Fibroblast of skin of abdomen (primary cell): ENCODE results near the gene ETV6.

Experiments used
- DNase-seq: peaks from one replicate; pipeline ENCODE4 v3.0.0-alpha.2; 2013

The ETV6 gene

DNA sequence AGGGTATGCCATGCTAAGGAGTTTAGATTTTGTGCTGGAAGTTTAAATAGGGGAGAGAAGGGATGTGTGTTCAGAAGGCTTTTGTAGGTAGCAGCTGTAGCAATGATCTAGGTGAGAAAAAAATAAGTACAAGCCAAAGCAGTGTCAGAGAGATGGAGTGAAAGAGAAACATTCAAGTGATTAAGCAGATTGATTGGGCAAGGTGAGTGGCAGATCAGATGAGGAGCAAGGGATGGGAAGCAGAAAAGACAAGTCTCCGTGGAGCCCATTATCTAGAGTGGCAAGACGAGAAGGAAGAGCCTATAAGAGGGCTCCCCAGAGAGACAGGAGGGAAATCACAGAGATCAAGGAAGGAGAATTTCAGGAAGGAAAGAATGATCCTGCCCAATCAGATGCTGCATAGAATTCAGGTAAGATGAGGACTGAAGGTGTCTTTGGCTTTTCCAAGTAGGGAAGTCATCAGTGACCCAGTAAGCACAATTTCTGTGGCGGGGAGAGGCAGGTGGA, 133.5 kb downstream of the ETV6 start:
- DNase-seq, result no peak

DNA sequence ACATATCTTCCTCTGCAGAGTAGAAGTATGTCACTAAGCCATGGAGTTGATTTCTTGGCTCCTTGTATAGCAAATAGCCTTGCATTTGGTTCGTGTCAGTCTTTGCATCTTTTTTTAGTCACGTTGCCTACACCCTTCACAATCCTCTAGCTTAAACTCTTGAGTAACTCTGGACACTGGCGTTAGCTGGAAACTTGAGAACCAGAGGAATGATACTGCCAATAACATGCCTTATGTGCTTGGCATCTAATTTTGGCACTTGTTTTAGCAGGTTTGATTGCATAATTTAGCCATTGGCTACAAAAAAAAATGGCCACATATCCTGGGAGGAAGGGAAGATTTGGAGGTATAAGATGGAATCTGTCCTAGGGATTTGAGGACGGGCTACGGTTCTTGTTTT, 136.2 kb downstream of the ETV6 start:
- DNase-seq, result no peak

DNA sequence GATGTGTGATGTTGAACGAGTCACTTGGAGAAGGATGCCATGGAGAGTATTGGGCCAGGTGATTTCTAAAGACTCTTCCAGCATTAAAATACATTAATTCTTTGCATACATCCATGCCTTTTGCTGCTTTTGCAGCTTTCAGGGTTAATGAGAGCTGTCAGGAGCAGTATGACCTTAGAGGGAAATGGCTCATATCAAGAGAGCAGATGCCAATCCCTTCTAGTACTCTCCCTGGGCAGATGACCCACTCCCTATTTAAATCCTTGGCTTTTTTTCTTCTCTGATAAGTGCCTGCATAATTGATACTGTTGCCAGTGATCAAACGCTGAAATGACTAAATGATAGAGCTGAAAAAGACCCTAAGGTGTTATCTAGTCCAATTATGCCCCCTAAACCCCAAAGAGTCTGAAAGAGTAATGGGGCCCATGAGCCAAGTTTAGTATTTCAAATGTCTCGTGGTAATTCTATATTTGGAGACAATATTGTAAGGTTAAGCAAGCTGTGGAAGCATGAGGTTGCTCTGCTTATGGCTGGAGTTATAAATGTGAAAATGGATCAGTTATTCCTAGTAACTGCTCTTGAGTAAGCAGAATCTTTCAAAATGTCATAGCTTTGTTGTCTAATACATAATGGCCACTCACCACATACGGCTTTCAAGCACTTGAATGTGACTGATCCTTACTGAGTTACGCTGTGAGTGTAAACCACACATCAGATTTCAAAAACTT, 137.3 kb downstream of the ETV6 start:
- DNase-seq, result no peak

DNA sequence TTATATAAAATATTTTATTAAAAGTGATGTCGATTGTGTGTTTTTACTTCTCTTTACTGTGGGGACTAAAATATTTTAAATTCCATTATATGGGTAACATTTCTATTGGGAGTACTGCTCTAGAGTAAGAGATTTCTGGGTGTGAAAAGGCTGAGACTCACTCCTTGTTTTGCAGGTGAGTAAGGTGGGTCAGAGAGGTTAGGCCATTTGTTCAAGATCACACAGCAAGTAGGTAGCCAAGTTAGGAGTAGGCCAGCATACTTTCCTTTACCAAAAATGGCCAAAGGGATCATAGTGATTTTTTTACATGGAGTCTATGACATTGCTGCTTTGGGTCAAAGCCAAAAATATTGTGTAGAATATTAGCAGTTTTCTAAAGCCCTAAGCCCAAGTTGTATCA, 138.0 kb downstream of the ETV6 start:
- DNase-seq, result no peak

DNA sequence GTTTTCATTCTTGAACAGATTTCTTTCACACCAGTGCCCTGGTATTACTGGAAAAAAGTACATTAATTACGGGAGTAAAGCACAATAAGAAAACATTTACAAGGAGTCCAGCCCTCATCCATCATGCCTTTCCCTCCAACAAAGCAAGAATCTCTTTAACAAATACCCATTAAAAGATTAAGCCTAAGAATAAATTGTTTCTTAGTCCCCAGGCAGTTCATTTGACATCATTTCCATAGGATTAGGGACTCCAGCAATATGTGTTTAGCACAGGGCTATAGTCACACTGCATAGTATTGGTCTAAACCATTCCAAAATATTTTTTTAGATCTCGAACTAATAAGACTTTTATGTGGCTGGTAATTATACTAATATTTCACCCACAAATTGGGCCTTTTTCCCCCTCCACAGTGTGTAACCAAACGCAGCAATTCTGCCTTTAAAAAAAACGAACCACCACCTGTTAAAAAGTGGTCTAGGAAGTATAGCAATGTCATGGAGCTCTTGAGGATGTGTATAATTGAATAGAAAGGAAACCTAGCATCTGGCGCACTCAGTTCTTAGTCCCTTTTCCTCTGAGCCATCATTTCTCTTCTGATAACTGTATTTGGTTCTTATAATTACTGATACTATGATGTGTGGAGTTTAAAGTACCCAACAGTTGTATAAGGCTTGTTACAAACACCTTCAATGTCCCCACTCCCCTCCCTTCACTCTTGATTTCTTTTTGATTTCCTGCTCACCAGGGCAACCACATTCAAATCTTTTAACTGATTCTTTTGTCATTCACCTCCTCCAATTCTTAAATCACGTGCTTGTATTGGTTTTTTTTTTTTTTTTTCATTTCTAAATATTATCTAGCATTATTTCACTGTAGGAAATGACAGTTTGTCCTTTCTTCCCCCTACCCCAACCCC, 138.7 kb downstream of the ETV6 start:
- no peak for DNase-seq

DNA sequence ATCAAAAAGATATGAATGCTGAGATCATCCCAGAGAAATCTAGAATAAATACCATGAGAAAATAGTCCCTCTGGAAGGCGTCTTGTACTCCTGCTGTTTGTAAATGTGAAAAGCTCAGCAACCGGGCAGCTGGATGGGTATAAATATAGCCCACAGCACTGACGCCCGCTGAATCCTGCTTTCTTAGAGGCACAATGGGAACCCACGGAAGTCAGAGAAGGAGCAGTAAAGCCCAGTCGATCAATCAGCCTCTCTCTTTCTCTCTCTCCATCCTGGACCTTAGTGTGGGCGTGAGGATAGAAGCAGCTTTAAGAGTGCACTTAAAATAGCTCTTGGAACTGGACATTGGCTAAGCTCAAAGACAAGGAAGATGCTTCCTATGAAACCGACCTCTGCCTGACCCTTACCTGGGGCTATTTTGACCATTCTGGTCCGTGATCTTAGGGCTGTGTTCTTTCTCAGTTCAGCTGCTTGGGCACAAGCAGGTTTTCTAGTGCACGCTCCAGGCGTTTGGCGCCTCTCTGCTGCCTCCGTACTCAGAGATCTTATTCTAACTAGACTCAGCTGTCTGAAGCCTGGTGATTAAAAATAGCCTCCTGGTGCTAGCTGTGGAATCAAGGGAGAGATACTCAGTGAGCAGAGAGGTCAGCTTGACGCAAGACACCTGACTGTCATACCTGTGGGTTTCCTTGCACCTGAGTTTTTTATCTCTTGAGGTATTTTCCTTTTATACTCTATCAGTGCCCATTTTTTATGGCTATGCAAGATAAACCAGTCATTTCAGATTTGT, 144.6 kb downstream of the ETV6 start:
- DNase-seq, result no peak

DNA sequence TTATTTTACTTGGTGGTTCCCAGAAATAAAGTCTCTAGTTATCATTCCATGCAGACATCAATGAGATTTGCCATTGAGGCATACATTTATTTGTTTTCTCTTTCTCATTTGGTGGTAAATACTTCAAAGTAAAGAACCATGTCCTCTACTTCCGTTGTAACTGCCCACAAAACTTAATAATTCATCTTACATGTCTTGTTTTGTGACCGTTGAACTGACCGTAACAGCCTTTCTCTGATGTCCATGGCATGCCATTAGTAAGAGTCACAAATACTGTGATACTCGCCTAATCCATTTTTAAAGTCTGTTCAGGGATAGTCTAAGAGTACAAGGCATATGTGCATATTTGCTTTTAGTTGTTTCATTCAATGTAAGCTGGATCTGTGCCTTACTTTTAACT, 145.3 kb downstream of the ETV6 start:
- no peak for DNase-seq

DNA sequence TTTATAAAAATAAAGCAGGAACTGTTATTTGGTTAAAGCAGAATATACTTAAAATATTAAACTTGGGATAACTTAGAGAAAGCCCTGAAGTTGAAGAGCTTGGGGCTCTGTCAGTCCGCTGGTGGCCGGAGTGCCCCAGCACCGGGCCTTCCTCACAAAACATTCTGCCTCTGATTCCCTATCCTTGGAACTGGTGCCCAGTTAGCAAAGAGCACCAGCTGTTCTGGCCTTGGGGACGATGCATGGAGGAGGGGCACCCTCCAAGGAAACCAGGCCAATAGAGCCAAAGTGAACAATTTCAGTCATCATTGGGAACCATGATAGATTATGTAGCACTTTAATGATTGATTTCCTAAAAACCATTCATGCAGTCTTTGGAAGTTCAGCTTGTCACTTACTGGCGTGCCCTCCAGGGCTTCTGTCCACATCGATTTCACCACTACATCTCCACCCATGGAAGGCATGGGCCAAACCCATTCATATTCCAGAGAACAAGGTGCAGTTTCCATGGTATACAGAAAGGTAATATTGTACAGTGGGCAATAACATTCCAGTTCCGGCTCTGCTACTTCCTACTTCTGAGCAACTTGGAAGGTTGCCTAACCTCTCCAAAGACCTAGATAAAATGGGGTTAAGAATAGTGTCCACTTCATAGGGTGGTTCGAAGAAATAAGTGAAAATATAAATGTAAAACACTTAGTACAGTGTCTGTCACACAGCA, 145.9 kb downstream of the ETV6 start:
- no peak for DNase-seq

DNA sequence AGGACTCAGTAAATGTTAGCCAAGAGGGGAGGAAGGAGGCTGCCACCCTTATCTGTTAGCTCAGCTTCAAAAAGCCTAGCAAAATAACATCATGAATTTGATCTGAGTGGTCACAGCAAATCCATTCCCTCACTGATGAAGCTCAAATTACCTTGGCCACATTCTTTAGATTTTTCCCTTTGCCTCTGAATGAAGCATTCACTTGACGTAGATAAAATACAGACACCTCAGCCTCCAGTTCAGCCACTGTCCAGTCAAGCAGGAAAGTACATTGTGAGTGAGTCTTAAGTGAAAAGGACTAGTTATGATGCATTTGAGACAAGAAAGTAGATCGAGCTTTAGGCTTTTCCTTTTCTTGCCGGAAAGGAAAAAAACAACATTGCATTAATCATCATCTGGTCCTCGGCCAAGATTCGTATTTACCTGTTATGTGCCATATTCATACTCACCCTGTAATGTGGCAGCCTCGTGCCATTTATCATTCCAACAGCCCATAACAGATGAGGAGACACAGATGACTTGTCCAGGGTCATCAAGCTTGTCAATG, 146.5 kb downstream of the ETV6 start:
- DNase-seq, result peak; percentile 73

DNA sequence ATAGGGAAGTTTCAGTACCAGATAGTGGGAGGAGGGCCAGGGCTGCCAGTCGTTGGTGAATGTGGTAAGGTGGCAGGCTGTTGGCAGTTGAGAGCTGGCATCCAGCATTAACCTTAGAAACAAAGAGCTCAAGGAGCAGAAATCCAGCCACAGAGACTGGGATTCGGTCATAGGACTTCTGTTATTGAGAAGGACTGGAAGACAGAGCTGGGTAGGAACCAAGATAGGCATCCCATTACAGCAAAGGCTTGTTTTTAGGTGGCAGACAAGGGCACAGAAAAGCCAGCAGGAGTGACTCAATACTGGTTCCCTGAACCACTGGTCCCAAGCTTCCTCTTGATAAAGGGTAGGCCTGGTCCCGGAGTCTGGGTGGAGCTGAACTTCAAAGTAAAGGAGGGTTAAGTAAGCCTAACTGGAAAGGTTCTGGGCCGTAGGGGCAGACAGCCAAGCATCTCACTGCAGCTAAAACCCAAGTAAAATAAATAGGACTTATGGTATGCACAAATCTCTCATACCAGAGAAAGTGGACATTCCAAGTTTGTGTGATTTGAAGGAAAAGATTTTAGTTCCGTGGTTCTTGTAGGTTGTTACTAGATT, 147.9 kb downstream of the ETV6 start:
- peak; percentile 97 for DNase-seq

DNA sequence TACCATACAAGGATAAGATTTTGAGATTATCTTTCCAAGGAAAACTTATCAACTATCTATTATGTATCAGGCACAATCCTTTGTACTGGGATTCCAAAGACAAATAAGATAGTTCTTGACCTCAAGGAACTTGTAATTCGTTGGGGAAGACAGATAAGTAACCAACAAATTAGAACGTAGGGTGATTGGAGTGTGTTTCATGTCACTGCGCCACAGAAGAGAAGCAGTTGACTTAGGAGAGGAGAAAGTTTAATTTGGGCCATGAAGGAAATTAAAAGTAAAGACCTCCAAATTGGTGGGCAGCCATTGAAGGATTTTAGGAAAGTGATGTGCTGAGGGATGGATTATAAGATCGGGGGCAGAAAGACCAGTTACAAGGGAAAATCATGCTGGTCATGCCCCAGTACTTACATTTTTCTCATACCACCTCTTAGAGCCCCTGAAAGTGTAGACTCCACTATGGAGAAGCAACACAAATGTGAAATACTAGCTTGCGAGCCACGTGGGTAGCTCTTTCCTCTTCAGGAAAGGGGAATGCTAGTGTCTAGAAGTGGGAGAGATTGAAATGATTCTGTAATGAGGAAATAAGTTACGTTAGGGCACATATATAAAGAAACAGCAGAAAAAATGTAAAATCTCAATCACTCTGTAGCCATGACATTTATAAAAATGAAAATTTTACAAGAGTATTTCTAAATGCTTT, 148.7 kb downstream of the ETV6 start:
- DNase-seq, result peak; percentile 17

DNA sequence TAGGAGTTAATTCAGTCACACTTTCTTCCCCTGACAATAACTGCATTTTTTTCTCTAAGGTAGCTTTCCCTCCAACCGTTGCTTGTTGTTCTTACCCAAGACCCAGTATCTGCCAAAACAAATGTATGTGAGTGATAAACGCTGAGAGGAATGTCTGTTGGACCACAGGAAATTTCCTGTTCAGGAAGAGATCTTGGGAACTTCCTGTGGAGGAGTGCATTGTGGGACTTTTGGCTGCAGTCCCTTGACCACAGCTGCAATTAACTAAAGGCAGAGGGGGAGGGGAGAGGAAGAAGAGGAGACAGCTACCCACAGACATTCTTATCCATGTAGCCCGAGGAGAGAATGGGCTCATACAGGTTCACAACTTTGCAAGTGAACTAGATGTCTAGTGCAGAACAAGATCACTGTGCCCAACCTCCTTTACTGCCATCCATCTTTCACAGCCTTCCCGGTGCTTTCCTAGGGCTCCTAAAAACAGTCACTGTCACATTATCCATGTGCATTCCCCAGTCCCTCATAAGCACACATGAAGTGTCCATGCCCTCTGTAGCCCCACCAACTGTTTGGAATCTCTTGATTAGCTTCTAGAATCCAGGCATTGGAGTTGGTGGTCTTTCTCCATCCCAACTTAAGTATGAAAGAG, 149.5 kb downstream of the ETV6 start:
- DNase-seq, result peak; percentile 96

DNA sequence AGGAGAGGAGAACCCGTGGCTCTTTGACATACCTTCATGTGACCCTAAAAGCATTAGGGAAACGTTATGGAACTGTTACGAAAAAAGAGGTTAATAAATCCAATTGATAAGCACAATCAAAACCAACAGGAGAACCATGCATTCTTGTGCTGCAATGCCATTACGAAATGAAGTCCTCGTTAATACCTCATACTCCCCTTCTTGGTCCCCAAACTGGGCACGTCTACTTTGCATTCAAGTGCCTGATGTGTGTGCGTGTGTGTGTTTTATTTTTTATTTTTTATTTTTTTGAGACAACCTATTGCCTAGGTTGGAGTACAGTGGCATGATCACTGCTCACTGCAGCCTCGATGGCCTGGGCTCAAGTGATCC, 150.0 kb downstream of the ETV6 start:
- DNase-seq, result no peak

DNA sequence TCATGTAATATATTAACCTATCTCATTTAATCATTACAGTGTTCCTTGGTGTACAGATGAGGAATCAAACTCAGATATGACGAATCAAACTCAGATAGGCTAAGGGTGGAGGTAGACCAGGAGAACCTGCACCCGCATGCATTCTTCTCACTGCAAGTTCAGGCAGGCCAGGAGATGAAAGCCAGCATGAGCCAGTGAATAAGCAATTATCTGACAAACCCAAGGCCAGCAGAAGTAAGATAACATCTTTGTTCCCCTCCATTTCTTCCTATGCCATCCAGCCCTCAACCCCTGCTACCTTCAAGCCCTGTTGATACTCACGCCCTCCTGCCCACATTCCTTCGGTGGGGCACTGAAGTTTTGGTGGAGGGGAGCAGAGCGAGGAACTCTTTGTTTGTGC, 152.2 kb downstream of the ETV6 start:
- DNase-seq, result no peak

DNA sequence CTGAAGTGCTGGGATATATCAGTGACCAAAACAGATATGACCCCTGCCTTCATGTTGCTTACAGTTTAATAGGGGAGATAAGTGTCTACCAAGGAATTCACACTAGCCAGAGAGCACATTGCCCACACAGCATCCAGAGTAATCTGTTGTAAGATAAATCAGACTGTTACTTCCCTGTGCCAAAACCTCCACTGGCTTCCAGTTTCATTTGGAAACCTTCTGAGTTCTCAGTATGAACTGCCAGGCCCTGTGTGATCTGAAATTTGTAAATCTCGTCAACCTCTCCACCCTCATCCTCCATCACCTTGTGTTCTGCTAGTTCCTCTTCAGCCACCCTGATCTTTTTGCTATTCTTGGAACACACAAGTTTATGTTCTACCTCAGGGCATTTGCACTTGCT, 154.7 kb downstream of the ETV6 start:
- no peak for DNase-seq

DNA sequence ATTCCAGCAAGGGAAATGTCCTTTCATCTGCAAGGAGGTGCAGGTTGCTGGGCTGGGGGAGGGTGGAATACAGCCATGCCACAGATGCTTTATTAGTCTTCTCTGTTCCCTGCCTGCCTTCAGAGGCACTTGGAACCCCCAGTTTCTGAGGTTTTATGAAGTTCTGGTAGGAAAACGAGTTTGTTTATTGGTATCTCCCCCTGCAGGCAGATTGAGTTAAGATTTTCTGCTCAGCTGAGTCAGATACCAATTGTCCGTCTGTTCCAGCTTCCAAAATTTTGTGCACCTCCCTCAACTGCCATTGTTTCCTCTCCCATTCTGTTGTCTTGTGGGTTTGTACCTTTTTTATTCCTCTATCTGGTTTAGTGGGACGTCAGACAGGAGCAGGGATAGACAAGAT, 155.6 kb downstream of the ETV6 start:
- DNase-seq, result no peak

DNA sequence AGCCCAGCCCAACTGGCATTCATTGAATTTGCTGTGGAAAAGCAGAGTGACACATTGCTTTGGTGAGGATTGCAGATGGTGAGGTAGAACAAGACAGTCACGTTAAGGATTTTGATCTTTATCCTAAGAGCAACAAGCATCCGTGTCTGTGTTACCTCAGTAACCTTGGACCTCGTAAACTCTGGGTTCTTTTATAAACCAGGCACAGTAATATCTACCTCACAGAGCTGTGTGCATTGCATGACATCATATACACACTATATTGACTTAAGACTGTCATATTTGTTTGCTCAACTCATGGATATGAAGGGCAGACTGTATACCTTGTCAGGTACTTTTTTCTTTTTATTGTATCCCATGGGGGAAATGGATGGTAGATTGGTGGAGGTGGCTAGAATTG, 156.2 kb downstream of the ETV6 start:
- DNase-seq, result no peak

DNA sequence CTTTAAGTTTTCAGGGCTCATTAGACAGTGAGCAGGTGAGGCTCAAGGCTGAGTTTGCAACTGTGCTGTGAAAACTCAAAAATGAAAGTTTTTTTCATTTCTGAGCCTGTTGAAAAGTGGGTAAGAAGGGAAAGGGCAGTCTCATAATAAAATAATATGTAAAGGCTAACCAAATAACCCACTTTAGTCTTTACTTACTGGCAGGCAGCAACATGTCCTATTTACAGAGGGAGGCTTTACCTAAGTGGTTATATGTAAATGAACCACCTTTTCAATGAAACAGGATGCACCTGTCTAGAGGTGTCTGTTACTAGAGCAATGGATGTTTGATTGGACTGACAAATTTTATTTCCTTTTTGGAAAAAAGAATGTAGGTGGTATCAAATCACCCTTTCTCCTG, 158.0 kb downstream of the ETV6 start:
- DNase-seq, result no peak

DNA sequence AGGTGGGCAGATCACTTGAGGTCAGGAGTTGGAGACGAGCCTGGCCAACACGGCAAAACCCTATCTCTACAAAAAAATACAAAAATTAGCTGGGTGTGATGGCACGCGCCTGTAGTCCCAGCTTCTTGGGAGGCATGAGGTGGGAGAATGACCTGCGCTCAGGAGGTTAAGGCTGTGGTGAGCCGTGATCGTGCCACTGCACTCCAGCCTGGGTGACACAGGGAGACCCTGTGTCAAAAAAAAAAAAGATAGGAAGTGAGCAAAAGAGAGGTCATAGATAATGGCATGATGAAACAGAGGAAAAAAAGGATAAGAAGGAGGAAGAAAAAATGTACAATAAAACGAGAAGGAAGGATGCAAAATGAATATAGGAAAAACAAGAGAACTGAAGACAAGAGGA, 159.5 kb downstream of the ETV6 start:
- DNase-seq, result no peak

DNA sequence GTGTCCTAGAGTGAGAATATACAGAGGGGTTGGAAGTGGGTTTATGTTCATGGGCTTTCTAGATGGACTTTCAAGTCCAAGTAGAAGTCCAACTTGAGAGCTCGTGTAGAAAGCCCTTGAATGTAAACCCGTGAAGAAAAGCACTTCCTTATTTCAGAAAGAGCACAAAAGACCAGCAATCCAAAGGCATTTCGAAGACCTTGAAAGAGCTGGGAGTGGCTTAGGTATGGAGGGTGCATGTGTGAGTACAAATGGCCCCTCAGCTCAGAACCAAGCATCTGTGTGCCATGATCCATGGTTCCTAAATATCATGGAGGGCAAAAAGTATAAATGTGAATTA, 160.7 kb downstream of the ETV6 start:
- no peak for DNase-seq

DNA sequence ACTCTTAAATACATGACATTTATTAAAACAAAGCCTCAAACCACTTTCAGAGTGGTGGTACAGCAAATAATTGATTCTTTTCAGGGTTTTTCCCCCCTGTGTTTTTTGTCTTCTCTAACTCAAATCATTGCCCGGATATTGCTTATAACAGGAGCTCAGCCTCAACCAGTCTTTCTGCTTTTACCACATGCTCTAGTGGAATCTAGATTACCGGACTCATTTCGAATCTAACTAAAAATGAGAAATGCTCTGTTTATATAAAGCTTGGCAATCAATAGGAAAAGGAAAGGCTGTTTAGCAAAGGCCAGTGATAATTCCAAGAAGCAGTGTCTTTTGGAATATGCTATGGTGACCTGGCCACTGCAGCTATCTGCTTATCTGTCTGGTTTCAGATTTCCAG, 161.5 kb downstream of the ETV6 start:
- no peak for DNase-seq
